ENCODE results near the gene CHRNA5.
"Not testable (repeated sequence)": the region's sequence is repeated elsewhere in the genome, so short reads cannot be mapped to it uniquely, and the experiment has no call there.

The CHRNA5 gene

GRCh38 chr15:78565097-78565950 lies at the start of gene CHRNA5:
CHRNA5 (plus strand) TSS chr15:78565520; CDS start chr15:78565720, 200 bp downstream.
- Histone ChIP-seq H3K36me3 (replicated peaks; ENCODE audit: low read depth, low read length) (no peaks in the 10 kb centered on the region), H3K27me3 (ENCODE audit: low read depth, low read length) (no peaks in the 10 kb centered on the region), H3K4me2 (ENCODE audit: low read length) (peak within 1 kb of the TSS; percentile 99), H3K4me3 (ENCODE audit: low read length) (peak within 1 kb of the TSS; percentile 92), H4K20me1 (ENCODE audit: insufficient read depth, low read length) (no peaks in the 10 kb centered on the region), H3K4me1 (ENCODE audit: low read length) (peaks cover 39% of the 10 kb centered on the region), H3K79me2 (ENCODE audit: low read length) (peaks cover 20% of the 10 kb centered on the region), H3K9me3 (ENCODE audit: insufficient read depth, low read length) (no peaks in the 10 kb centered on the region), H2AFZ (ENCODE audit: low read depth, low read length) (peak within 1 kb of the TSS; percentile 92), H3K27ac (ENCODE audit: low read length) (peak within 1 kb of the TSS; percentile 38), H3K9ac (ENCODE audit: low read length) (peak within 1 kb of the TSS; percentile 68)
- TF ChIP-seq, protein P1, sequence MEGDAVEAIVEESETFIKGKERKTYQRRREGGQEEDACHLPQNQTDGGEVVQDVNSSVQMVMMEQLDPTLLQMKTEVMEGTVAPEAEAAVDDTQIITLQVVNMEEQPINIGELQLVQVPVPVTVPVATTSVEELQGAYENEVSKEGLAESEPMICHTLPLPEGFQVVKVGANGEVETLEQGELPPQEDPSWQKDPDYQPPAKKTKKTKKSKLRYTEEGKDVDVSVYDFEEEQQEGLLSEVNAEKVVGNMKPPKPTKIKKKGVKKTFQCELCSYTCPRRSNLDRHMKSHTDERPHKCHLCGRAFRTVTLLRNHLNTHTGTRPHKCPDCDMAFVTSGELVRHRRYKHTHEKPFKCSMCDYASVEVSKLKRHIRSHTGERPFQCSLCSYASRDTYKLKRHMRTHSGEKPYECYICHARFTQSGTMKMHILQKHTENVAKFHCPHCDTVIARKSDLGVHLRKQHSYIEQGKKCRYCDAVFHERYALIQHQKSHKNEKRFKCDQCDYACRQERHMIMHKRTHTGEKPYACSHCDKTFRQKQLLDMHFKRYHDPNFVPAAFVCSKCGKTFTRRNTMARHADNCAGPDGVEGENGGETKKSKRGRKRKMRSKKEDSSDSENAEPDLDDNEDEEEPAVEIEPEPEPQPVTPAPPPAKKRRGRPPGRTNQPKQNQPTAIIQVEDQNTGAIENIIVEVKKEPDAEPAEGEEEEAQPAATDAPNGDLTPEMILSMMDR (IDR thresholded peaks at IDR 0.05; ENCODE audit: low read depth, low read length) = no peak
- no peak for TF ChIP-seq EZH2phosphoT487 (IDR thresholded peaks at IDR 0.05; ENCODE audit: low read depth)

DNA sequence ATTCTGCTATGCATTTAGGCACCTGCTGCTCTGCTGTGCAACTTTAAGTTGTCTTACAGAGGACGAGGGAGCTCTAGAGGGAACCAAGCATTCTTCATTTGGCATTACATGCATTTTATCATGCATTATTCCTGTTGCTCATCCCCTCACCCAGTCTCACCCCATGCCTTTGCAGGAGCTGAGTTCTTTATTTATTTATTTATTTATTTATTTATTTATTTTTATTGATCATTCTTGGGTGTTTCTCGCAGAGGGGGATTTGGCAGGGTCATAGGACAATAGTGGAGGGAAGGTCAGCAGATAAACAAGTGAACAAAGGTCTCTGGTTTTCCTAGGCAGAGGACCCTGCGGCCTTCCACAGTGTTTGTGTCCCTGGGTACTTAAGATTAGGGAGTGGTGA lies 45.3 kb upstream of the CHRNA5 start:
- H3K4me2 ChIP-seq (ENCODE audit: low read length); H3K9ac ChIP-seq (ENCODE audit: low read length); H4K20me1 ChIP-seq (ENCODE audit: insufficient read depth, low read length); H3K4me1 ChIP-seq (ENCODE audit: low read length); H3K27ac ChIP-seq (ENCODE audit: low read length); H2AFZ ChIP-seq (ENCODE audit: low read depth, low read length); H3K27me3 ChIP-seq (ENCODE audit: low read depth, low read length); H3K79me2 ChIP-seq (ENCODE audit: low read length); H3K9me3 ChIP-seq (ENCODE audit: insufficient read depth, low read length); H3K36me3 ChIP-seq (replicated peaks; ENCODE audit: low read depth, low read length); H3K4me3 ChIP-seq (ENCODE audit: low read length): not testable (repeated sequence)

- peaks cover 4% of the 10 kb centered on the region; the same call in 1 of the 2 replicates for H3K9me3 ChIP-seq (ENCODE audit: insufficient read depth, low read length)
- TF ChIP-seq EZH2phosphoT487 (IDR thresholded peaks at IDR 0.05; ENCODE audit: low read depth) = no peak
- TF ChIP-seq, protein P1 (IDR thresholded peaks at IDR 0.05; ENCODE audit: low read depth, low read length) = no peak
- peaks cover 13% of the 10 kb centered on the region for H3K4me1 ChIP-seq (ENCODE audit: low read length)
- H4K20me1 ChIP-seq (ENCODE audit: insufficient read depth, low read length) = no peaks in the 10 kb centered on the region
- H3K36me3 ChIP-seq (replicated peaks; ENCODE audit: low read depth, low read length) = no peaks in the 10 kb centered on the region
- H3K27ac ChIP-seq (ENCODE audit: low read length) = no peak overlapping the region
- no peak overlapping the region for H3K4me3 ChIP-seq (ENCODE audit: low read length)
- no peak overlapping the region for H3K4me2 ChIP-seq (ENCODE audit: low read length)
- H3K9ac ChIP-seq (ENCODE audit: low read length) = no peak overlapping the region
- H3K79me2 ChIP-seq (ENCODE audit: low read length) = no peaks in the 10 kb centered on the region
- no peak overlapping the region for H2AFZ ChIP-seq (ENCODE audit: low read depth, low read length)
- H3K27me3 ChIP-seq (ENCODE audit: low read depth, low read length) = no peaks in the 10 kb centered on the region
Observed at GRCh38 chr15:78524230-78524629, 41.1 kb upstream of the CHRNA5 start.

- H4K20me1 ChIP-seq (ENCODE audit: insufficient read depth, low read length) = no peaks in the 10 kb centered on the region
- H3K9ac ChIP-seq (ENCODE audit: low read length) = peak overlapping the region; percentile 23; the same call in 1 of the 2 replicates
- peak overlapping the region; percentile 76 for H3K4me2 ChIP-seq (ENCODE audit: low read length)
- TF ChIP-seq, protein P1 (IDR thresholded peaks at IDR 0.05; ENCODE audit: low read depth, low read length) = no peak
- no peak for TF ChIP-seq EZH2phosphoT487 (IDR thresholded peaks at IDR 0.05; ENCODE audit: low read depth)
- H3K27ac ChIP-seq (ENCODE audit: low read length) = no peak overlapping the region
- peak overlapping the region; percentile 71 for H3K4me3 ChIP-seq (ENCODE audit: low read length)
- peaks cover 9% of the 10 kb centered on the region for H3K4me1 ChIP-seq (ENCODE audit: low read length)
- peak overlapping the region; percentile 30; the same call in 1 of the 2 replicates for H2AFZ ChIP-seq (ENCODE audit: low read depth, low read length)
- H3K79me2 ChIP-seq (ENCODE audit: low read length) = no peaks in the 10 kb centered on the region
- peaks cover 4% of the 10 kb centered on the region; the same call in 1 of the 2 replicates for H3K9me3 ChIP-seq (ENCODE audit: insufficient read depth, low read length)
- H3K27me3 ChIP-seq (ENCODE audit: low read depth, low read length) = no peaks in the 10 kb centered on the region
- no peaks in the 10 kb centered on the region for H3K36me3 ChIP-seq (replicated peaks; ENCODE audit: low read depth, low read length)
Observed at GRCh38 chr15:78527325-78527724, 38.0 kb upstream of the CHRNA5 start.
